AG09309 (cell line): ENCODE measurements around the gene CYB561D1.
"Not testable (repeated sequence)": the region's sequence is repeated elsewhere in the genome, so short reads cannot be mapped to it uniquely, and the experiment has no call there.

Experiments
- DNase-seq: peaks from one replicate; pipeline ENCODE4 v3.0.0-alpha.2; 2010; ENCODE audit warnings: low read depth
- H3K4me3 ChIP-seq: 2 replicates; pipeline ENCODE4 v1.5.1; 2011; ENCODE audit warnings: mild to moderate bottlenecking, low read depth, low read length, moderate library complexity; ENCODE audit not compliant: control insufficient read depth
- CTCF ChIP-seq: IDR thresholded peaks from 2 replicates; pipeline ENCODE4 v1.5.1; 2011; ENCODE audit warnings: mild to moderate bottlenecking, low read depth, low read length, inconsistent platforms; ENCODE audit not compliant: insufficient read depth, control insufficient read depth; ENCODE audit errors: missing control alignments

Gene CYB561D1

DNA sequence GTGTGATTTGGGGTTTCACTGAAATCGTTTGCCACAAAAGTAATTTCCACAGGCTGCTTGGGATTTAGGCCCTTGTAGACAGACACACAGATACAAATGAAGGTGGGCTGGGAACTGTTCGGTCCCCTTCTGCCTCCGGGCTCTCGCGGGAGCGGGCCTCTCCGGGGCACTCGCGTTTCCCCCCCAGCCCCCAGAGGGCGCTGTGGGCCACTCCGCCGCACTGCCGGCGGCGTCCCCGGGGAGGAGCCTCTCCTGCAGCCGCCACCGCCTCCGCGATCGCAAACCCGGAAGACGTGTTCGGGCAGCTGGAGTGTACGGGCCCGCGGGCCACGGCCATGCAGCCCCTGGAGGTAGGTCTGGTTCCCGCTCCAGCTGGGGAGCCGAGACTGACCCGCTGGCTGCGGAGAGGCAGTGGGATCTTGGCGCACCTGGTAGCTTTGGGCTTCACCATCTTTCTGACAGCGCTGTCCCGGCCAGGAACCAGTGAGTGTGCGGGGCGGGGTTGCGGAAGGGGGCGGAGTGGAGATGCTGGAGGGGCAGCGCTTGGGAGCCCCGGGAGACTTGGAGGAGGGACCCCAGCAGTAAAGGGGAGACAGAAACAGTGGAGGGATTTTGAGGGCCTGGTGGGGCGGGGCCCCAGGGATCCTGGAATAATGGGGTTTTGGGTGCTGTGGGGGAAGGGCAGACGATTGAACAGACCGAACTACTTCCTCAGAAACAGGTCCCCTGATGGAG is at the start of gene CYB561D1:
Gene CYB561D1, plus strand, starts transcription at position 290 of the 735 bp plus-strand sequence. Its CDS starts 46 bp downstream, at position 336.
- TF ChIP-seq CTCF: peak; percentile 83
- DNase-seq: peak; percentile 33
- H3K4me3 ChIP-seq: peak within 1 kb of the TSS; percentile 98

- DNase-seq: no peak
- H3K4me3 ChIP-seq: no peak overlapping the region
- TF ChIP-seq CTCF: no peak
Measured at GRCh38 chr1:109444346-109444745, 49.5 kb upstream of the CYB561D1 start.

DNA sequence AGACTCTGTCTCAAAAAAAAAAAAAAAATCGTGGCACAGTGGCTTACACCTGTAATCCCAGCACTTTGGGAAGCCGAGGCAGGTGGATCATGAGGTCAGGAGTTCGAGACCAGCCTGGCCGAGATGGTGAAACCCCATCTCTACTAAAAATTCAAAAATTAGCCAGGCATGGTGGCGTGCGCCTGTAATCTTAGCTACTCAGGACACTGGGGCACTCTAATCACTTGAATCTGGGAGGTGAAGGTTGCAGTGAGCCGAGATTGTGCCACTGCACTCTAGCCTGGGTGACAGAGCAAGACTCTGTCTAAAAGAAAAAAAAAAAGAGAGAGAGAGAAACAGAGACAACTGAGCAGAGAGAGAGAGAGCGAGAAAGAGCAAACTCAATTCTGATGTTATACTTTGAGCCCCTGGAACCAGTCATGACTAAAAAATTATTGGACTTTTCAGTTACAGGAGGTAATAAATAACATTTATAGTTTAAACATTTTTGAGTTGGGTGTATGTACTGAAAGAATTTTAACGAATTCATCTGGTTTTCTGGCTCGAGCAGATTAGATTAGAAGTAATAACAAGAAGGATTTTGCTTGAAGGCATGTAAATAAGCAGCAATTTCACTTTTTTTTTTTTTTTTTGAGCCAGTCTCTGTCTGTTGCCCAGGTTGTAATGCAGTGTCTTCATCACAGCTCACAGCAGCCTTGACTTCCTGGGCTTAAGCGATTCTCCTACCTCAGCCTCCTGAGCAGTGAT is 47.8 kb upstream of the CYB561D1 start:
- peak; percentile 92 for DNase-seq
- not testable (repeated sequence) for H3K4me3 ChIP-seq

DNA sequence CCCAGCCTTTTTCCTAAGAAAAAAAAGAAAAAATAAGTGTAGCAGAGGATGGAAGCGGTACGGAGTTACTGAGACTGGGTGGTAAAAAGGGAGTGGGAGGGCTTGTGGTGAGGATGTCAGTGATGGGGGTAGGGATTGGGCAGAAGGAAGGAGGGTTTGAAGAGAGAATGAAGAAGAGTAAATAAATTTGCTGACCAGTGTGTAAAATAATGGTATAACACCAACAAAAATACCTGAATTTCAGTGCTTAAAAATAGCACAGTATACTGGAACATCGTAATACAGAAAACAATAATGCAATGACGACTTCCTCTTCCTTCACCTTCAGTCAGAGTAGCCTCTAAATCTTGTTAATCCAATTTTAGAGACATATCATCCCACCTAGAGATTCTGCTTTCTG is 46.4 kb upstream of the CYB561D1 start:
- no peak for TF ChIP-seq CTCF
- no peak for DNase-seq

GRCh38 chr1:109454497-109455133 is 39.3 kb upstream of the CYB561D1 start:
- no peak for TF ChIP-seq CTCF
- H3K4me3 ChIP-seq: no peak overlapping the region
- no peak for DNase-seq

More for the DNA sequence above, 46.4 kb upstream of the CYB561D1 start:
- no peak overlapping the region for H3K4me3 ChIP-seq

DNA sequence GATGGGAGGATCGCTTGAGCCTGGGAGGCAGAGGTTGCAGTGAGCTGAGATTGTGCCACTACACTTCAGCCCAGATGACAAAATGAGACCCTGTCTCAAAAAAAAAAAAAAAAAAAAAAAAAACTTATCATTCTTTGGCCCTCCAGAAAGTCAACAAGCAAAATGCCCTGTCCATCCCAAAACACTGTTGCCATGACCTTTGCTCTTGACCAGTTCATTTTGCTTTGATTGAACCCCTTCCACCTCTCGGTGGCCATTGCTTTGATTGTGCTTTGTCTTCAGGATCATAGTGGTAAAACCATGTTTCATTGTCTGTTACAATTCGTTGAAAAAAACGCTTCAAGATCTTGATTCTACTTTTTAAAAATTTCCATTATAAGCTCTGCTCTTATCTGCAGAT is 36.1 kb upstream of the CYB561D1 start:
- DNase-seq: no peak
- TF ChIP-seq CTCF: no peak
- no peak overlapping the region for H3K4me3 ChIP-seq

DNA sequence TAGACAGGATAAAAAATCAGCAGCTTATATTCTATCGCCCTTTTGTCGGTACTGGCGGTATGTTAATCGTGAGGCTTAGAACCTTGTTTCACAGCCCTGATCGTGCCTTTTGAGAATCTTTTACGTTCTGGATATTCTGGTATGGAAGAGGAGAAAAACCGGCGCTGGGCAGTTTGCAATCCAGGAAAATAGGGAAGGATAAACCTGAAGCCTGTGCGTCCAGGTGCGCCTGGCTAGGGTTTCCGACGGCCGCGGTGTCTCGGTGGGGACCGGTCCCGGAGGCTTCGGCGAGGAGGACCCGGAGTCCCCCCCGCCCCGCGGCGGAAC is 27.8 kb upstream of the CYB561D1 start:
- TF ChIP-seq CTCF: no peak
- DNase-seq: no peak
- H3K4me3 ChIP-seq: peak overlapping the region; percentile 72
